Sigmoid colon (tissue), 4 donors: Measurements from ENCODE around the gene CACNA1D.

Source experiments
- EP300 ChIP-seq, 4 donors: sonication (generic); formaldehyde crosslinking; IDR thresholded peaks; one replicate each; pipeline ENCODE4 v1.6.1; 2017; ENCODE audit warnings: antibody characterized with exemption in 4 of 4
- POLR2A ChIP-seq, 2 donors: fragments of 450-650 bp; IDR thresholded peaks; one replicate each; pipeline ENCODE4 v1.6.1; 2016; ENCODE audit warnings: antibody characterized with exemption in 2 of 2, mild to moderate bottlenecking in 2 of 2, moderate library complexity in 2 of 2
- POLR2AphosphoS5 ChIP-seq, 4 donors: sonication (generic); formaldehyde crosslinking; IDR thresholded peaks; one replicate each; pipeline ENCODE4 v1.6.1; 2017; ENCODE audit warnings: antibody characterized with exemption in 4 of 4
- TF ChIP-seq, protein P1 (sequence below), 4 experiments: fragments of 450-650 bp in 3 of 4; fragments of 200-600 bp in 1 of 4; IDR thresholded peaks; one replicate each; pipeline ENCODE4 v1.5.1; 2016 to 2019; ENCODE audit warnings: antibody characterized with exemption in 4 of 4, mild to moderate bottlenecking in 3 of 4, moderate library complexity in 2 of 4

DNA sequence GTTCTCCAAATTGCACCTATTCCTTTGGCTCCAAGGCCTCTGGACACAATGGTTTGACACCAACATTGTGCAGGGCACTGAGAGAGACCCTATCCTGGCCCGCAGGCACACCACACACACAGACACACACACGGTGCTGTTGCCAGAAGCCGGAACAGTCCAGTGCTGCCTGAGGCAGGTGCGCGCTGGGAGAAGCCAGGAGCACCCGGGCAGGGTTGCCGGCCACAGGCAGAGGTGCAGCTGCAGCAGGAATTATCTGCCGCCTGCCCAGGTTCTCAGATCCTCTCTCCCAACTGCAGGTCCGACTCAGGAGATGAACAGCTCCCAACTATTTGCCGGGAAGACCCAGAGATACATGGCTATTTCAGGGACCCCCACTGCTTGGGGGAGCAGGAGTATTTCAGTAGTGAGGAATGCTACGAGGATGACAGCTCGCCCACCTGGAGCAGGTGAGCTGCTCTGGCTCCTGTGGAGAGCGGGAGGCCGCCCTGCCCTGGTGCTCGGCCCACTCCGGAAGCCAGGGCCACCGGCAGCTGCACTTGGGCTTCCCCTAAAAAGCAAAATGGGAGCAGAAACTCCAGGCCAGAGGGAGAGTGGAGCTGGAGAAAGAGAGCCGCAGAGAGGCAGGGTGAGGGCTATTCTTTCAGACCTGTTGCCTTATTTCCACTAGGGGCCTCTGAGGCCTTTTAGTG lies 308.9 kb downstream of the CACNA1D start:
- no peak for TF ChIP-seq POLR2A (IDR thresholded peaks at IDR 0.05)
- TF ChIP-seq, protein P1, sequence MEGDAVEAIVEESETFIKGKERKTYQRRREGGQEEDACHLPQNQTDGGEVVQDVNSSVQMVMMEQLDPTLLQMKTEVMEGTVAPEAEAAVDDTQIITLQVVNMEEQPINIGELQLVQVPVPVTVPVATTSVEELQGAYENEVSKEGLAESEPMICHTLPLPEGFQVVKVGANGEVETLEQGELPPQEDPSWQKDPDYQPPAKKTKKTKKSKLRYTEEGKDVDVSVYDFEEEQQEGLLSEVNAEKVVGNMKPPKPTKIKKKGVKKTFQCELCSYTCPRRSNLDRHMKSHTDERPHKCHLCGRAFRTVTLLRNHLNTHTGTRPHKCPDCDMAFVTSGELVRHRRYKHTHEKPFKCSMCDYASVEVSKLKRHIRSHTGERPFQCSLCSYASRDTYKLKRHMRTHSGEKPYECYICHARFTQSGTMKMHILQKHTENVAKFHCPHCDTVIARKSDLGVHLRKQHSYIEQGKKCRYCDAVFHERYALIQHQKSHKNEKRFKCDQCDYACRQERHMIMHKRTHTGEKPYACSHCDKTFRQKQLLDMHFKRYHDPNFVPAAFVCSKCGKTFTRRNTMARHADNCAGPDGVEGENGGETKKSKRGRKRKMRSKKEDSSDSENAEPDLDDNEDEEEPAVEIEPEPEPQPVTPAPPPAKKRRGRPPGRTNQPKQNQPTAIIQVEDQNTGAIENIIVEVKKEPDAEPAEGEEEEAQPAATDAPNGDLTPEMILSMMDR (IDR thresholded peaks at IDR 0.05) = no peak
- no peak for TF ChIP-seq POLR2AphosphoS5 (IDR thresholded peaks at IDR 0.05)
- no peak for TF ChIP-seq EP300 (IDR thresholded peaks at IDR 0.05)
